ENCODE results near the gene SLC43A1.

Gene SLC43A1

DNA sequence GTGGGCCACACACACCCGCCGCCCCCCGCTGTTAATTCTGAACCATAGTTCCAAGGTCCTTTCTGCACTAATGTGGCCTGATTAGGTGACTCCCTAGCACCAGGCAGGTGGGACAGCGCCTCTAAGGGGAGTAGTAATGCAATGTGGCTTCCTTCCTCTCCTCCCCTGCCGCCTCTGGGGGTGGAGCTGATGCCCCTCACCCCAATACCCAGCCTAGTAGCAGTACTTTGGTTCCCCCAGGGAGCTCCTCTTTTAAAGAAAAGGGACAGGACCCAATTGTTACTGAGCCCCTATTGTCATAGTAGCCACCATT, 40.7 kb downstream of the SLC43A1 start:
- H3K4me1 ChIP-seq (ENCODE audit: control insufficient read depth in 5 of 5, insufficient read depth in 5 of 5, low read length in 5 of 5): peaks cover 0 to 26% (median 12%) of the 10 kb centered on the region in 5 donors
- H3K36me3 ChIP-seq (ENCODE audit: control insufficient read depth in 5 of 5, insufficient read depth in 5 of 5, low read length in 5 of 5): no peaks in the 10 kb centered on the region
- H3K9ac ChIP-seq (ENCODE audit: low read length in 5 of 5): no peak overlapping the region
- no peaks in the 10 kb centered on the region for H3K9me3 ChIP-seq (ENCODE audit: control insufficient read depth in 5 of 5, low read length in 5 of 5)
- no peak overlapping the region for H3K4me3 ChIP-seq (ENCODE audit: low read depth in 1 of 5, low read length in 5 of 5)
- peaks cover 5 to 32% (median 13%) of the 10 kb centered on the region in 5 donors for H3K27me3 ChIP-seq (ENCODE audit: control insufficient read depth in 5 of 5, insufficient read depth in 4 of 5, low read length in 5 of 5)
- H3K27ac ChIP-seq (ENCODE audit: low read depth, low read length): no peak overlapping the region

- no peaks in the 10 kb centered on the region for H3K9me3 ChIP-seq (ENCODE audit: control insufficient read depth in 5 of 5, low read length in 5 of 5)
- H3K36me3 ChIP-seq (ENCODE audit: control insufficient read depth in 5 of 5, insufficient read depth in 5 of 5, low read length in 5 of 5): no peaks in the 10 kb centered on the region
- H3K4me3 ChIP-seq (ENCODE audit: low read depth in 1 of 5, low read length in 5 of 5): no peak overlapping the region
- H3K27ac ChIP-seq (ENCODE audit: low read depth, low read length): no peak overlapping the region
- H3K4me1 ChIP-seq (ENCODE audit: control insufficient read depth in 5 of 5, insufficient read depth in 5 of 5, low read length in 5 of 5): peaks cover 0 to 26% (median 12%) of the 10 kb centered on the region in 5 donors
- H3K9ac ChIP-seq (ENCODE audit: low read length in 5 of 5): no peak overlapping the region
- H3K27me3 ChIP-seq (ENCODE audit: control insufficient read depth in 5 of 5, insufficient read depth in 4 of 5, low read length in 5 of 5): peaks cover 5 to 32% (median 13%) of the 10 kb centered on the region in 5 donors
Measured at GRCh38 chr11:57474017-57474802, 41.3 kb downstream of the SLC43A1 start.

- H3K27me3 ChIP-seq (ENCODE audit: control insufficient read depth in 5 of 5, insufficient read depth in 4 of 5, low read length in 5 of 5): peaks cover 5 to 32% (median 13%) of the 10 kb centered on the region in 5 donors
- no peak overlapping the region for H3K9ac ChIP-seq (ENCODE audit: low read length in 5 of 5)
- H3K27ac ChIP-seq (ENCODE audit: low read depth, low read length): no peak overlapping the region
- H3K36me3 ChIP-seq (ENCODE audit: control insufficient read depth in 5 of 5, insufficient read depth in 5 of 5, low read length in 5 of 5): no peaks in the 10 kb centered on the region
- peaks cover 0 to 26% (median 12%) of the 10 kb centered on the region in 5 donors for H3K4me1 ChIP-seq (ENCODE audit: control insufficient read depth in 5 of 5, insufficient read depth in 5 of 5, low read length in 5 of 5)
- H3K4me3 ChIP-seq (ENCODE audit: low read depth in 1 of 5, low read length in 5 of 5): no peak overlapping the region
- H3K9me3 ChIP-seq (ENCODE audit: control insufficient read depth in 5 of 5, low read length in 5 of 5): no peaks in the 10 kb centered on the region
Measured at GRCh38 chr11:57473285-57473841, 42.1 kb downstream of the SLC43A1 start.

DNA sequence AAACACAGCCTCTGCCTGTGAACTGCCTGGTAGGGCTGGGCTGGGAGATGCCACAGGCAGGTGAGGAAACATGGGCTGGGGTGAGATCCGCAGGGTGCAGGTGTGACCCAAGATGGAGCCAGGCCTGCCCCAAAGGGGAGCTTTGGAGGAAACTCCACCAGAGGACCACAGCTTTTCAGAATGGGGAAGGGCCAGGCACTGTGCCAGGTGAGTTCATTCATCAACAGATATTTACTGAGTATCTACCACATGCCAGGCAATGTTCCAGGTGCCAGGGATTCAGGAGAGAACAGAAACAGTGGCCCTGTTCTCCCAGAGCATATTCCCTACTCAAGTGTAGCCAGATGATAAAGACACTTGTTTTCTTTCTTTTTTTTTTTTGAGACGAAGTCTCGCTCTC, 44.0 kb downstream of the SLC43A1 start:
- no peak overlapping the region for H3K9ac ChIP-seq (ENCODE audit: low read length in 5 of 5)
- H3K4me1 ChIP-seq (ENCODE audit: control insufficient read depth in 5 of 5, insufficient read depth in 5 of 5, low read length in 5 of 5): peaks cover 0 to 20% (median 7%) of the 10 kb centered on the region in 5 donors
- H3K27me3 ChIP-seq (ENCODE audit: control insufficient read depth in 5 of 5, insufficient read depth in 4 of 5, low read length in 5 of 5): peaks cover 5 to 27% (median 13%) of the 10 kb centered on the region in 5 donors
- no peak overlapping the region for H3K27ac ChIP-seq (ENCODE audit: low read depth, low read length)
- no peak overlapping the region for H3K4me3 ChIP-seq (ENCODE audit: low read depth in 1 of 5, low read length in 5 of 5)
- no peaks in the 10 kb centered on the region for H3K9me3 ChIP-seq (ENCODE audit: control insufficient read depth in 5 of 5, low read length in 5 of 5)
- no peaks in the 10 kb centered on the region for H3K36me3 ChIP-seq (ENCODE audit: control insufficient read depth in 5 of 5, insufficient read depth in 5 of 5, low read length in 5 of 5)

GRCh38 chr11:57469268-57469667, 46.2 kb downstream of the SLC43A1 start:
- no peak overlapping the region for H3K4me3 ChIP-seq (ENCODE audit: low read depth in 1 of 5, low read length in 5 of 5)
- H3K36me3 ChIP-seq (ENCODE audit: control insufficient read depth in 5 of 5, insufficient read depth in 5 of 5, low read length in 5 of 5): no peaks in the 10 kb centered on the region
- peaks cover 0 to 4% (median 0%) of the 10 kb centered on the region in 5 donors for H3K4me1 ChIP-seq (ENCODE audit: control insufficient read depth in 5 of 5, insufficient read depth in 5 of 5, low read length in 5 of 5)
- no peak overlapping the region for H3K27ac ChIP-seq (ENCODE audit: low read depth, low read length)
- H3K27me3 ChIP-seq (ENCODE audit: control insufficient read depth in 5 of 5, insufficient read depth in 4 of 5, low read length in 5 of 5): peaks cover 3 to 16% (median 9%) of the 10 kb centered on the region in 5 donors
- H3K9me3 ChIP-seq (ENCODE audit: control insufficient read depth in 5 of 5, low read length in 5 of 5): no peaks in the 10 kb centered on the region
- H3K9ac ChIP-seq (ENCODE audit: low read length in 5 of 5): no peak overlapping the region

GRCh38 chr11:57468276-57468675, 47.2 kb downstream of the SLC43A1 start:
- H3K4me3 ChIP-seq (ENCODE audit: low read depth in 1 of 5, low read length in 5 of 5): no peak overlapping the region
- no peaks in the 10 kb centered on the region for H3K36me3 ChIP-seq (ENCODE audit: control insufficient read depth in 5 of 5, insufficient read depth in 5 of 5, low read length in 5 of 5)
- H3K4me1 ChIP-seq (ENCODE audit: control insufficient read depth in 5 of 5, insufficient read depth in 5 of 5, low read length in 5 of 5): no peaks in the 10 kb centered on the region
- no peaks in the 10 kb centered on the region for H3K9me3 ChIP-seq (ENCODE audit: control insufficient read depth in 5 of 5, low read length in 5 of 5)
- H3K27me3 ChIP-seq (ENCODE audit: control insufficient read depth in 5 of 5, insufficient read depth in 4 of 5, low read length in 5 of 5): peaks cover 0 to 12% (median 7%) of the 10 kb centered on the region in 5 donors
- no peak overlapping the region for H3K9ac ChIP-seq (ENCODE audit: low read length in 5 of 5)
- H3K27ac ChIP-seq (ENCODE audit: low read depth, low read length): no peak overlapping the region

- H3K9ac ChIP-seq (ENCODE audit: low read length in 5 of 5): no peak overlapping the region
- H3K4me3 ChIP-seq (ENCODE audit: low read depth in 1 of 5, low read length in 5 of 5): no peak overlapping the region
- H3K27me3 ChIP-seq (ENCODE audit: control insufficient read depth in 5 of 5, insufficient read depth in 4 of 5, low read length in 5 of 5): peaks cover 0 to 12% (median 6%) of the 10 kb centered on the region in 5 donors
- no peak overlapping the region for H3K27ac ChIP-seq (ENCODE audit: low read depth, low read length)
- no peaks in the 10 kb centered on the region for H3K4me1 ChIP-seq (ENCODE audit: control insufficient read depth in 5 of 5, insufficient read depth in 5 of 5, low read length in 5 of 5)
- no peaks in the 10 kb centered on the region for H3K9me3 ChIP-seq (ENCODE audit: control insufficient read depth in 5 of 5, low read length in 5 of 5)
- H3K36me3 ChIP-seq (ENCODE audit: control insufficient read depth in 5 of 5, insufficient read depth in 5 of 5, low read length in 5 of 5): no peaks in the 10 kb centered on the region
Measured at GRCh38 chr11:57467508-57468157, 47.9 kb downstream of the SLC43A1 start.

- Histone ChIP-seq H3K27ac (ENCODE audit: low read depth, low read length) (no peak overlapping the region), H3K9ac (ENCODE audit: low read length in 5 of 5) (no peak overlapping the region)
Measured at GRCh38 chr11:57466680-57467079, 48.8 kb downstream of the SLC43A1 start.

GRCh38 chr11:57464539-57465181, 50.8 kb downstream of the SLC43A1 start:
- Histone ChIP-seq H3K4me3 (ENCODE audit: low read depth in 1 of 5, low read length in 5 of 5) (no peak overlapping the region), H3K36me3 (ENCODE audit: control insufficient read depth in 5 of 5, insufficient read depth in 5 of 5, low read length in 5 of 5) (no peaks in the 10 kb centered on the region), H3K27me3 (ENCODE audit: control insufficient read depth in 5 of 5, insufficient read depth in 4 of 5, low read length in 5 of 5) (peaks cover 3 to 13% (median 11%) of the 10 kb centered on the region in 5 donors), H3K9ac (ENCODE audit: low read length in 5 of 5) (no peak overlapping the region), H3K4me1 (ENCODE audit: control insufficient read depth in 5 of 5, insufficient read depth in 5 of 5, low read length in 5 of 5) (peaks cover 0 to 12% (median 4%) of the 10 kb centered on the region in 5 donors), H3K9me3 (ENCODE audit: control insufficient read depth in 5 of 5, low read length in 5 of 5) (no peaks in the 10 kb centered on the region), H3K27ac (ENCODE audit: low read depth, low read length) (no peak overlapping the region)

More at GRCh38 chr11:57466680-57467079, 48.8 kb downstream of the SLC43A1 start:
- H3K27me3 ChIP-seq (ENCODE audit: control insufficient read depth in 5 of 5, insufficient read depth in 4 of 5, low read length in 5 of 5): peaks cover 0 to 12% (median 5%) of the 10 kb centered on the region in 5 donors
- no peaks in the 10 kb centered on the region for H3K9me3 ChIP-seq (ENCODE audit: control insufficient read depth in 5 of 5, low read length in 5 of 5)
- no peaks in the 10 kb centered on the region for H3K36me3 ChIP-seq (ENCODE audit: control insufficient read depth in 5 of 5, insufficient read depth in 5 of 5, low read length in 5 of 5)
- H3K4me3 ChIP-seq (ENCODE audit: low read depth in 1 of 5, low read length in 5 of 5): no peak overlapping the region
- H3K4me1 ChIP-seq (ENCODE audit: control insufficient read depth in 5 of 5, insufficient read depth in 5 of 5, low read length in 5 of 5): no peaks in the 10 kb centered on the region

Data from subcutaneous abdominal adipose tissue (tissue), 5 donors.